A673 (cell line): ENCODE measurements around the gene ARHGAP15. TPM values are rescaled to one million over a fixed set of nuclear protein-coding genes. Genes with fewer than 3 reads are reported as not detected.

ENCODE experiments used
- BruUV-seq: library from RNA; stranded (reverse); fragments of 400-500 nt; replicated peaks from 2 replicates; lab custom pipeline; 2021; lab: Mats Ljungman, UMichigan
- CTCF ChIA-PET: fragments of 300-600 bp; sonication (Branson Sonifier 250); formaldehyde crosslinking; loops from one replicate; lab custom pipeline; 2022; ENCODE audit warnings: antibody characterized with exemption; lab: Charles Lee
- POLR2A ChIA-PET: fragments of 300-600 bp; sonication (Branson Sonifier 250); formaldehyde crosslinking; loops from one replicate; lab custom pipeline; 2022; ENCODE audit warnings: antibody characterized with exemption; ENCODE audit not compliant: low non-redundant PET; lab: Charles Lee
- DNase-seq: peaks from one replicate; pipeline ENCODE4 v3.0.0-alpha.2; 2015; ENCODE audit warnings: low spot score
- H3K27ac ChIP-seq: fragments of 200-600 bp; sonication (generic); 2 replicates; pipeline ENCODE4 v1.5.1; 2016; ENCODE audit warnings: mixed run types, low read depth, mild to moderate bottlenecking, mixed read lengths, antibody characterized with exemption, low read length; ENCODE audit not compliant: poor library complexity, severe bottlenecking
- H3K27me3 ChIP-seq: fragments of 200-600 bp; sonication (generic); replicated peaks from 2 replicates; pipeline ENCODE4 v1.6.1; 2017; ENCODE audit warnings: mixed run types, low read depth, mild to moderate bottlenecking, mixed read lengths, antibody characterized with exemption, low read length; ENCODE audit not compliant: insufficient read depth, poor library complexity
- H3K36me3 ChIP-seq: fragments of 200-600 bp; sonication (generic); 2 replicates; pipeline ENCODE4 v1.6.1; 2016; ENCODE audit warnings: mixed run types, mild to moderate bottlenecking, mixed read lengths, antibody characterized with exemption, low read length; ENCODE audit not compliant: insufficient read depth, poor library complexity, severe bottlenecking
- H3K4me1 ChIP-seq: fragments of 200-600 bp; sonication (generic); 2 replicates; pipeline ENCODE4 v1.6.1; 2017; ENCODE audit warnings: mixed run types, mild to moderate bottlenecking, mixed read lengths, antibody characterized with exemption, low read length; ENCODE audit not compliant: insufficient read depth, poor library complexity, severe bottlenecking
- H3K4me3 ChIP-seq: fragments of 200-600 bp; sonication (generic); 2 replicates; pipeline ENCODE4 v1.5.1; 2016; ENCODE audit warnings: low read depth, mixed run types, mild to moderate bottlenecking, mixed read lengths, low read length; ENCODE audit not compliant: poor library complexity, severe bottlenecking
- H3K9me3 ChIP-seq: fragments of 200-600 bp; sonication (generic); 2 replicates; pipeline ENCODE4 v1.6.1; 2016; ENCODE audit warnings: mixed run types, low read depth, mild to moderate bottlenecking, mixed read lengths, antibody characterized with exemption, low read length; ENCODE audit not compliant: poor library complexity, severe bottlenecking
- CTCF ChIP-seq: fragments of 300-800, 200-600 bp; sonication (generic); conservative IDR thresholded peaks from 2 replicates; pipeline ENCODE4 v1.5.1; 2017; ENCODE audit warnings: low read depth, mild to moderate bottlenecking, antibody characterized with exemption, low read length, moderate library complexity, mixed read lengths
- EZH2 ChIP-seq: fragments of 200-600 bp; sonication (generic); IDR thresholded peaks from 2 replicates; pipeline ENCODE4 v1.6.1; 2017; ENCODE audit warnings: borderline replicate concordance, low read depth, mild to moderate bottlenecking, mixed read lengths, antibody characterized with exemption, low read length; ENCODE audit not compliant: poor library complexity, severe bottlenecking
- intact Hi-C: fragments of 100-400 bp; cut with micrococcal nuclease; formaldehyde crosslinking; loops from one replicate; pipeline ENCODE4 v1.10.0; 2022; ENCODE audit not compliant: unreplicated experiment
- total RNA-seq: library from RNA; stranded (reverse); gene quantifications from 2 replicates; pipeline ENCODE4 v1.2.3, GENCODE V29; 2021

Gene ARHGAP15
- total RNA-seq, 1 experiment from 2014 or later = not detected

DNA sequence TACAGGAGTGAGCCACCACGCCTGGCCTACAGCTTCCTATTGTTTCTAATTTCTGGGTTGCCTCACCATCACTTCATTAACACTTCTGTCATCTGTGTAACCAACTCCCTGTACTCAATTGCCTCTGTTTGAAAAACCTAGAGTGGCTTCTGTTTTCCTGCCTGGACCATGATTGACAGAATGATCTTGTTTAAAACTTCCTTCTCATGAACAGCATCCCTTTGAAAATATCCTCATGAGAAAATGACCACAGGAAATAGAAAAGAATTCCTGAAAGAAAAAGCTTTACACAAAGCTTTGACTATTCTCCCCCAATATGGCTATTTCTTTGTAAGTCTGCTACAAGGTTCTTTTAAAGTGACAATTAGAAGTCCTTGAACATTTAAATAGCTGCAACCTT is 672.3 kb downstream of the ARHGAP15 start:
- BruUV-seq = no TSS peak
- no peaks in the 10 kb centered on the region for H3K36me3 ChIP-seq
- ChIA-PET POLR2A (no interaction called here), CTCF (no interaction called here)
- no peaks in the 10 kb centered on the region for H3K27me3 ChIP-seq
- no peaks in the 10 kb centered on the region for H3K9me3 ChIP-seq
- DNase-seq = no peak
- no peak overlapping the region for H3K27ac ChIP-seq
- no peak overlapping the region for H3K4me3 ChIP-seq
- TF ChIP-seq EZH2 (no peak), CTCF (no peak)
- intact Hi-C loops = no loop called here
- H3K4me1 ChIP-seq = no peaks in the 10 kb centered on the region

GRCh38 chr2:143802242-143802641 is 673.0 kb downstream of the ARHGAP15 start:
- POLR2A ChIA-PET = no interaction called here
- no peaks in the 10 kb centered on the region for H3K36me3 ChIP-seq
- H3K27me3 ChIP-seq = no peaks in the 10 kb centered on the region
- CTCF ChIA-PET = no interaction called here
- H3K9me3 ChIP-seq = no peaks in the 10 kb centered on the region
- no TSS peak for BruUV-seq
- TF ChIP-seq EZH2 (no peak), CTCF (no peak)
- intact Hi-C loops = no loop called here
- H3K27ac ChIP-seq = no peak overlapping the region
- no peak overlapping the region for H3K4me3 ChIP-seq
- no peak for DNase-seq
- no peaks in the 10 kb centered on the region for H3K4me1 ChIP-seq

GRCh38 chr2:143802871-143803650 is 673.8 kb downstream of the ARHGAP15 start:
- DNase-seq = no peak
- Histone ChIP-seq H3K27ac (no peak overlapping the region), H3K9me3 (no peaks in the 10 kb centered on the region), H3K4me1 (peaks cover 3% of the 10 kb centered on the region), H3K4me3 (no peak overlapping the region), H3K36me3 (no peaks in the 10 kb centered on the region), H3K27me3 (no peaks in the 10 kb centered on the region)
- no TSS peak for BruUV-seq
- ChIA-PET CTCF (no interaction called here), POLR2A (no interaction called here)
- TF ChIP-seq CTCF (no peak), EZH2 (no peak)
- intact Hi-C loops = no loop called here
